DMS 273 (cell line): ENCODE measurements around the gene WIPF3.
A peak's percentile ranks its signal among the peaks of the same experiment; 100 is the strongest.

Source experiments
- DNase-seq: peaks from one replicate; lab custom pipeline; 2025; ENCODE audit not compliant: unreplicated experiment; lab: John Stamatoyannopoulos, UW

Gene WIPF3

DNA sequence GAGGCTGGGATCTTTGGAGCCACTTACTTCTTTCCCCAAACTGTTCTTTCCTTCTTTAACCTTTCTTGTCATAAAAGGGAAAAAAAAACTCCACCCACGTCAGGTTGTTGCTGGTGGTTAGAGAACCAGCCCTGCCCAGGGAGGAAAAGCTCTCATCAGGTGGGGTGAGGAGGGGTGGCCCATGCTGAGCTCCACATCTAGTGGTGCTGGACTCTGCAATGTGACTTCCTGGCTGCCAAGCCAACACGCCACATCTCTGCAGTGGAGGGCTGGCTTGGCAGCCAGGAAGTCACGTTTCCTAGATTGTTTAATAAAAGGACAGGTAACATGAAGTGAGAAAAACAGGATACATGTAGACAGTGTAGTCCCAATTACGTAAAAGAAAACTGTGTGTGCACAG lies 37.4 kb downstream of the WIPF3 start:
- DNase-seq, result no peak

DNA sequence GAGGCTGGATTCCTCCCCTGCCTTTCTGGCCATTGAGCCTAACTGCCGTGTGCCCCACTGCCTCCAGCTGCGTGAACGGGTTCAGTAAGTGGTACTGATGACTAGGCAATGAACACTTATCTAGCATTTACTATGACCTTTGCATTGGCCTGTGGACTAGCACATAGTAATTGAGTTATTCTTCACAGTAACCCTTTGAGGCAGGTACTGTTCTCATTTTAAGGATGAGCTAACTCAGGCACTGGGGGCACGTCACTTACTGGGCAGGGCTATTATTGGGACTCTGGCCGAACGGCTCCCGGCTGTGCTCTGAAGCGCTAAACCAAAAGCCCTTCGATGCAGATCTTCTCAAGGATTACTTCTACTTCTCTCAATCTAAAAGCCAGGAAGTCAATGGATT lies 38.3 kb downstream of the WIPF3 start:
- DNase-seq, result no peak

DNA sequence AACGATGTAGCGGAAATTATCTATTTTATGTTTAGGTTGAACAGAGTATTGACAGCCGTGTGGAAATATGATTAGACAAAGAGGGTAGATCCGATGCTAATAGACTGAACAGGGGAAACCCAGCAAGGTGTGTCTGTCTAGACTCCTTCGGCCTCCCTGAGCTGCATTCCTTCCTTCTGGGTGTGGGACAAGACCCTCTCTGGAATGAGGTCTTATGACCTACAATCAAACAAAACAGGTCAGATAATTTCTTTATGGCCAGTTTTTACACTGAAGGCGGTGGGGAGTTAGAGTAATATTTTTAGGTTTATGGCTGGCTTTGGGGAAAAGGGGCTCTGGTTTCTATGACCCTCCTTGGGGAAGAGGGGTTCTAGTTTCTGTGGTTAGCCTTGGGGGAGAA lies 41.2 kb downstream of the WIPF3 start:
- DNase-seq, result no peak

DNA sequence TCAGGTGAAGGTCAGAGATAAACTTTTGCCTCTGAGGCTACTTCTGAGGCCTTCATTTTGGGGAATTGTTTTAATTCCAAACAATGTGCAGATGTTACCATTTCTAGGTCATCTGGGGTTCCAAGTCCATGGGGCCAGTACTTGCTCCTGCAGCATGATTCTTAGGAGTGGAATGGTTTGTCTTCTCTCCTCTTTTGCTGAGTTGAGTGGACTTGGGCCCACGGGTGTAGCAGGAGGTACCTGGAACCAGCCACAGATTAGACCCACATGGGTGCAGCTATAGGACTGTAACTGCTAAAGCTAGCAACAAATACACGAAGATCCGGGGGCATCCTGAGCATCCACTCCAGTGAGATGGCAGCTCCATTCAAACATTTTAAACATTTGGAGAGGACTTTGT lies 41.6 kb downstream of the WIPF3 start:
- DNase-seq, result no peak

DNA sequence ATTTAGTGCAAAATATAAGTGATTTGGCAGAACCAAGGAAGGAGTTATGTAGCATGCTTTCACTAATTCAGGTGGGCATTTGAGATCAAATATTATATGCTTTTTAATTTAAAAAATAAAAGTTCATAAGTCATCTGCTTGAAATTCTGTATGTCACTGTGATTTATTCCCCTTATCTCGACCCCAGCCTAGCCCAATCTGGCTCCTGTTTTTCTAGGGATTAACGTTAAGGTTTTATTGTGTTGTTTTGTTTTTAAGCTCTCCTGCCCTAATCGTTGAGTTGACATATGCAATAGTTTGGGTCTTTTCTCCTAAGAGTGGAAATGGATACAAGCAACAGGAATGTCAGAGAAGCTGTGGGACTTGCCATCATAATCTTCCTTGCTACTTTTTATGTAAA lies 42.6 kb downstream of the WIPF3 start:
- no peak for DNase-seq

DNA sequence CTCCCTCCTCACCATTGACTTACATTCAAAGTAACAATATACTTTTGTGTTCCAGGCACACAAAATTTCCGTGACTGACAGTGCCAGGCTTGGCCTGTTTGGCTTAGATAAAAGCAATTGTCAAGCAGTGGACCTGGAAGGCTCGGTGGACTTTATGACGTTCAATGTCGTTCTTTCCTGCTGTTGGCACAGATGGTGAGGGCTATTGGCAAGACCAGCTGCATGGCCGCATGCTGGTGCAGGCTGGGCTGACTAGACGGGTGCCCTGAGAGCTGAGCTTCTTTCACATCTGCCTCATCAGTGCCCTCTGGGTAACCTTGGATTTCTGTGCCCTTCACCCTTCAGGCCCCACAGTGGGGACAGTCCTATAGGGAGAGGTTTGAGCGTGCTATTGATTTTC lies 45.2 kb downstream of the WIPF3 start:
- peak; percentile 85 for DNase-seq

DNA sequence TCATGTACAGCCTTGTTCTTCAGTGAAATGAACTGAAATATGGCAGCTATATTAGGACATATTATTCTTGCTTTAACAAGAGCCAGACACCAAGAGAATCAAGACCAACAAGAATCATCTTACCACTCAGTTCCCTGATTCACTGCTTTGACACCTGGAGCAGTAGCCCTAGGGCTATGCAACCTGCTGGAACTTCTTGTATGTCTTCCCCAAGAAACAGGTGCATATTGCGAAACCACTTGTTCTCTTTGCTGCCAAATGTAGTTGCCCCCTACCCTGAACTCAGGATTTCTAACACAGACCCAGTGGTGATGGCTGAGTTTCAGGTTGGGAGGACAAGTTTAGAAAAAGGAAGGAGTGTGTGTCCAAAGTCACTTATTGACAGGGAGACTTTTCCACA lies 46.1 kb downstream of the WIPF3 start:
- DNase-seq, result no peak

DNA sequence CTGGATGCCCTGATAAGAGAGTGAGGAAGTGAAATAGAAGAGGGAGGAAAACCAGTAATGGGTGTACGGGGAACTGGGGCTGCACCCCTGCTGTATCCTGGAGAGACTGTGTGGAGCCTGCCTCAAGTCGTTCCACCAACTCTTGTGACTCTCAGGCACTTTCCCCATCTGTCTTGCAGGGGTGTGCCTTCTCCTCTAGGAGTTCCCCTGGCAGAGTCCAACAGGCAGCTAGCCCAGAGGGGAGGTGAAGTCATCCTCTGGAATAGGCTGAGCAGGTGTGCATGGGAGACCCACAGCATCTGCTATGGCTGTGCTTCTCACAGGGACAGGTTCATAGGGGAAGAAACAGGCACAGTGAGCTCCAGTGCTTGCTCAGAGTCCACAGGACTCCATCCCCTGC lies 46.8 kb downstream of the WIPF3 start:
- peak; percentile 94 for DNase-seq

DNA sequence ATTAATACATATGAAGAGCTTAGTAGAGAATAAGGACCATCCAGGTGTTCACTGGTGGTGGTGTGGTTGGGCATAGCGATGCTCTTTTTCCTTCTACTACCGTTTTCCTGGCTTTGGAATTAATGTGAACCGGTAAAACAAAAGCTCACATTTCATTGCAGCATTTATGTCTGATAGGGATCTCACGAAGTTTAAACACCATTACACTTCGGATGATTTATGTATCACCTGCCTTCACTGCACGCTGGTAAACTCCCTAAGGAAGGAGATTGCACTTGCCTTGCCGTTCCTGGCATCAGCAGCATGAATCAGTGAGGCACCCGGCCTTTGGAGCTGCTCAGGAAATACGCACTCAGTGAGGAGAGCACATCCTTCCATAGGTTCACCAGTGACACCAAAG lies 47.5 kb downstream of the WIPF3 start:
- DNase-seq, result no peak

DNA sequence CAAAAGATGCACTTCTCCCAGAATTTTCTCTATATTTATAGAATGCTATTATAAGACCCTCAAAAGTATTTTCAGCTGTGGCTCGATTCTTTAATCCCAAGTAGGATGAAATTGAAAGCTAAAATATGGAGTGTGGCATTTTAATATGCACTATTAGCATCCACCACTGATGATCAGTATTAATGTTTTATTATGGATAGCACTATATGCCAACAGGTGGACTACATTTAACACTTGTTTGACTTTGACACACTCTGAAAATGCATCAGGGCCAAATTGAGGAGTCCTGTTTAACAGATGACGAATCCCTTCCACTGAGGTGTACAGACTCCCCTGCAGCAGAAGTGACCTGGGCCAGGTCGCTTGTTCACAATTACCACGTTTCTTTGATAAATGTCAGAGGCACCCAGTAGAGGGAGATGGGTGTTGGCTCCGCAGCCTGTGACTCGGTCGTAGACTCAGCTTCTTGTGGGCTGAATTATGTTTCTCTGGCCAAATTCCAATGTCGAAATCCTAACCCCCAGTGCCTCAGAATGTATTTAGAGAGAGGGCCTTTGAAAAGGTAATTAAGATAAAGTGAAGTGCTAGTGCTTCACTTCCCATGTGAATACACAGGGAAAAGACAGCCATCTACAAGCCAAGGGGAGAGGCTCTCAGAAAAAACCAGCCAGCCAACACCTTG lies 48.1 kb downstream of the WIPF3 start:
- DNase-seq, result no peak

DNA sequence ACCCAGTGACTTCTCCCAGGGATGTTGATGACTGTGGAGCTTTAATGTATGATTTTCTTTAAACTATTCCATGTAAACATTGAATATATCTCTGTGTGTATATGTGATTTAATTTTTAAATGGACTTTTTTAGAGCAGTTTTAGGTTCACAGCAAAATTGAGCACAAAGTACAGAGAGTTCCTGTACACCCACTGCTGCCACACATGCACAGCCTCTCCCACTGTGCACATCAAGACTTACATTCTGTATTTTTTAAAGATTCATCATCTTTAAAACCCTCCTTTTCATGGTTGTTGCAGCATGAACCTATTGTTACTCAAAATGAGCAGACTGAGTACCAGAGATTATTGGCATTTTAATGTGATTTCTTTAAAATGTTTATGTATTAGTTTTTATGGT lies 51.3 kb downstream of the WIPF3 start:
- DNase-seq, result no peak

DNA sequence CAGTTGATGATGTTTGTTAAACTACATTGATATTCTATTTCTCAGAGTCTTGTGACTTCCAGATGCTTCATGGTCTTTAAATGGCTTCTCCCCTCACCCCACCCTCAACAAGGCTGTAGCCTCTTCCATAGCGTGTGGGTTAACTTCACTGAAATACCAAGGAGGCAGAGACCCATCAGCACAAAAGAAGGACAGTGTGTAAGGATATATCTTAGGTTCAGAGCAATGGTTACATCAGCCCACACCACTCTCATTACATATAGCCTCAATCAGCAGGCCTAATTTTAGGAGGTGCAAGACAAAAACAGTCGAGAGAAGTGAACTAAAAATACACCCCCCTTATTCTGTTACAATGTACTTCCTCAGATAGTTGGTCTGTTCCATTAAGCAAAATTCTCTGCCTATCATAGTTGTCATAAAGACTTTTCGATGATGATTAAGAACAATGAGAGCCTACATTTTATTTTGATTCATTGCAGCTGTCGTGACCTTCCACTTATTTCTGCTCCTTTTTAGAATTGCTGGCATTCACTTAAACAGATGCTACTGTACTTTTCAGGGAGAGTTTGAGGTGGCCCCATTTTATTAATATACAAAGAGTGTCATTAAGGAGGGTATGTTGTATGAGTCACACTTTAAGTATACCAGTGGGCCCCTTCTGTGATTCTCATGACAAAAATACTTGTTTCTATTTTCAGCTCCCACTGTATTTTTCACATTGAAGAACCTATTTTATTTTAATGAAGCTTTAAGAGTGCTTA lies 52.1 kb downstream of the WIPF3 start:
- DNase-seq, result no peak

DNA sequence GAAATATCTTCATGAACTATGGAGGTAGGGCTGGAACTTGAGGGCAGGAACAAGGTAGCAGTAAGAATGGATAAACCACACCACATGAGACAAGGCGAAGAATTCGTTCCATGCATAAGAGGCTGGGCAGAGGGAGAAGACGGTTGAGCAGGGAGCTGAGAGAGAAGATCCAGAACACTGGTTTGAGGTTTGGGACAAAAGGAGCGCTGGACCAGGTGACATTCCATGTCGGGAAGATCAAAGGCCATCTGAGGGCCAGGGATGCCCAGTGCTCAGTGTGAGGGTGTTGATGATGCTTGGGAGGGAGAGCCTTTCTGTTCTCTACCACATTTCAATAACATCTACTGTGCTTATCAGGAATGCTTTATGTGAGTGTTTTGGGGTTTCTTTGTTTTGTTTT lies 52.8 kb downstream of the WIPF3 start:
- DNase-seq, result no peak

DNA sequence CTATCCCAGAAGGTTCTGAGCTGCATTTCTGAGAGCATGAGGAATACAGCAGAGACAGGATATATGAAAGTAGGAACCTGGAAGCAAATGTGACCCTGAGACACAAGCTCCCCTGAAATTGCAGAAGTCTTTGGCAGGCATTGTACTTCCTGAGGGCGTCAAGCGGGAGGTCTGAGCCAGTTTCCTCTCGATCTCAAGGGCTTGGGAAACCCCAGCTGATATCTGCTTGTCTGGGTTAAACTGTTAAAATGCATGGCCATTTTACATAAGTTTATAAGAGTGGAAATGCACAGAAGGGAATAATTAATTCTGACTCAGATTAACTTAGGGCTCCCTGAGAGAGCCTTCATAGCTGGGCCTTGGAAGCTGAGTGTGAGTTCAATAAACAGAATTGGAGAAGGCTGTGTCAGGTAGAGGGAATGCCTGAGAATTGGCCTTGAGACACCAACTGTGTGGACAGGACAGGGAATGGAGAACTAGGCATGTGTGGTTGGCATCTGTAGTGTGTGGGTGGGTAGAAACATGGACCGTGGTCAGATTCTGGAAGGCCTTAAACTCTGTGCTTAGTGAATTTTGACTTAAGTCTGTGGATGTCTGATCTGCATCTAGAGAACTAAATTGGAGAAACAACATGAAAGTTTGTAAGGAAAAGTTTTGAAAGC lies 53.3 kb downstream of the WIPF3 start:
- no peak for DNase-seq

DNA sequence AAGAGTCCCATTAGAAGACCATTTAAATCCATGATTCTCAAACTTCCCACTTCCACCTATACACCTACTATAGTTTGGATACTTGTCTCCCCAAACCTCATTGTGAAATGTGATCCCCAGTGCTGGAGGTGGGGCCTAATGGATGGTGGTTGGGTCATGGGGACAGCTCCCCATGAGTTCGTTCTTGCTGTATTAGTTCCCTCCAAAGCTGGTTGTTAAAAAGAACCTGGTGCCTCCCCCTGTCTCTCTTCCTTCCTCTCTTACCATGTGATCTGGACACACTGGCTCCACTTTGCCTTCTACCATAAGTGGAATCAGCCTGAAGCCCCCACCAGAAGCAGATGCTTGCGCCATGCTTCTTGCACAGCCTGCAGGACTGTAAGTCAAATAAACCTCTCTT lies 53.9 kb downstream of the WIPF3 start:
- no peak for DNase-seq

DNA sequence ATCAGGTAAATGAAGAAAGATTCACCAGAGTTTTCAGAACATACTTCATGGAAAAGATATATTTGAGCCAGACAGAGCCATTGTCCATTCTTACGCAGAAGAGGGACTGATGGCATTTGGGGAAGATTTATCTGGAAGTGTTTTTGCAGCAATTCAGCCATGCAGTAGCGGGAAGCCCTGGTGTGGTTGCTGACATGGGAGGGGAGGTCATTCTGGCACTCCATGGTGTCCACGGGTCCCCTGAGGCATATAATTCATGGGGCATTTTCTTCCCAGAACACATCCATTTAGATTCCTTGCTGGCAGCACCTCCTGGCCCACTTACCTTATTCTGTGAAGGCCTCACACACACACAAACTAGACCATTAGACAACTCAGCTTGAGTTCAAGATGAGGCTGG lies 55.6 kb downstream of the WIPF3 start:
- no peak for DNase-seq

DNA sequence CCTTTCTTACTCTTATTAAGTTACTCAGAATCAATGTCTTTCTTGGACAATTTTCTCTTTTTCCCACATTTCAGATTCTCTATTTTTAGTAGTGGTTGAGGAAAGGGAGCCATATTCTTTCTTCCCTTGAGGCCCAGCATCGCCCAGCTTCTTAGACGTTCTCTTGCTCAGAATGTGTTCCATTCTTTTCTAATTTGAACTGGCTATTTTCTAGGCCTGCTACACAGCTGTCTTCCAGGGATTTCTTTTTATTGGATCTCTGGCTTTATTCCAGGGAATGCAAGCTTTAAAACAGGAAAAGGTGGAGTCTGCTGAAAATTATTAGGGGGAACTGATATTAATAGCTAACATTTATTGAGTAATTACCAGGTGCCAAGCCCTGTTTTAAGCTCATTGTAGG lies 58.3 kb downstream of the WIPF3 start:
- no peak for DNase-seq

DNA sequence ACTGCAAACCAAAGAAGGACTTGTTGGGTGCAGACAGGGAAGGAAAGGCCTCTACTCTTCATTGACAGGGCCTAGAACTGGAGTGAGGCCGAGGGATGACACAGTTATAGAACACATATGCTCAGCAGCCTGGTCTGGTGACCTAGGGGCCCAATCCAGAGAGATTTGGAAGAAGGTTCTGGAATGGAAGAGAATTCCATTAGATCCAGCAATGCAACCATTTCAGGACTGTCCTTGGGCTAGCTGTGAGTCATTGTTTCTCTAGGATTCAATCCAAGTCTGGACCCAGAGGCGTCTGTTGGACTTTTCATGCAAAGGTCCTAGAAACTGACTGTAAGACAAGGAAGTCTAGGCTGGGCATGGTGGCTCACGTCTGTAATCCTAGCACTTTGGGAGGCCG lies 59.2 kb downstream of the WIPF3 start:
- no peak for DNase-seq

DNA sequence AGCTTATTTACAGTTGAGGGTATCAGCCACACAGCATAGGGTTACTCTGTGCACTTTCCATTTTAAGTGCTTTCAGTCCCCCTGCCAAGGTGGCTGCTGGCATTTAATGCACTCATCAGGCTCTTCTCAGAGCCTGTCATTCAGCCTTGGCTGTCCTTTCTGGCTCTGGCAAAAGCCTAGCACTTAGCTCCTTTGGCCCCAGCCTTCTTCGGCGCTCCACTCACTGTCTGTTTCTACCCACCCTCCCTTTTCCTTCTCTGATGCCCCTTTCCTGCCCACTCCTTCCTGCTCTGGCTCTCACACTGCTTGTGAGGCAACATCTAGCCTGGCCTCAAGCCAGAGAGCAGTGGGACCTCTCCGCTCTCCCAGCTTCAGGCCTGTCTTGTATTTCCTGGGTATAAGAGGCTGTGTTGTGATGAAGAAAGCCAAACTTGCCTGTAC lies 60.2 kb downstream of the WIPF3 start:
- no peak for DNase-seq

DNA sequence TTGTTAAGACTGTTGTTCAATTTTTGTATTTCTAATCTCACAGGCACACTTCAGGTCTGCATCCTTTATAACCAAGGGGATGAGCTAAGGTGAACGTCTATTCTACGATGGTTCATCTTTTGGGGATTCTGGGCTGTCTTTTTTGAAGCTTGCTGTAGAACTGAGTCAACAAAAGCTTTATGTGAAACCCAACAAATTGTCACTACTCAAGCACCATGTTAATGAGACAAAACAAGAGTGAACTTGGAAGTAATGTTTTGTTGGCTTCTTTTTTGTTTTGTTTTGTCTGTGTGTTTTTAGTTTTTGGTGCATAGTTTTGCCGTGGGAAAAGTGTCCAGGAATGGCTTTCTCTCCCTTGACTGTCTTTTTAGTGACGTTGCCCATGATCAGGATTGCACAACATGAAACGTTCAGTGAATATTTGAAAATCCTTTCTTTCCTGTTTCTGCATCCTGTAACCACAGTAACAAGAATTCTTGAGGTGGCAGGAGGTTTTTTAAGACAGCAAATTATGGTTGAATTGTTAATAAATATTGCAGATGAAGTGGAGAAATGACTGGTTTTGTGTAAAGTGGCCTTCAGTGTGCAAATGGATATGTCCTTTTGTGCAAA lies 65.6 kb downstream of the WIPF3 start:
- DNase-seq, result no peak

DNA sequence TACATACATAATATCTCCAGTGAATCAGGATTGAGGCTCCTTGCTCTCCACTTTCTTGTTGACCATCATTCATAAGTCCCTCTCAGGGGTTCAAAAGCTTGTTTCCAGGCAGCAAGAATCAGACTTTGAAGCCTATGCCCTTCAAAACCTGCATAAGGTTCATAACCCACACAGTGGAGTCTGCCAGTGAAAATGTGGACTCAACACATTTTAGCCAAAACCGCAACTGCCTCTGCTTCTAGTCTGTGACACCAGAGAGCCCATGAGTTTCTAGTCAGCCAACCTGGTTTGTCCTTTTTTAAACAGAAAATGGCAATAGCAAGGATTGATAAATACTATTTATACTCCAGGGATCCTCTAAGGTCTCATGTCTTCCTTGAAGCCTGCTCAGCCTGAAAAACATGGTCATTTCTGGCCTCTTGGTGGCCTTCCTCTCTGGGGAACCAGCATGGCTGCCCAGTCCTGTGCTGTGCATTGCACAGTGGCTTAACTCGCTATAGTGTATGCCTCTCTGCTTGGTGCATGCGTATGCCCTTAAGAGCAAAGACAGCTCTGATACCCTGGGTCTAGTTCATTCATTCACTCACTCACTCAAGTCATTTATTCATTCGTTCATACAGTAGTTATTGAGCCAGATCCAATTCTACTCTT lies 67.5 kb downstream of the WIPF3 start:
- DNase-seq, result no peak
